PFSK-1 (cell line): Measurements from ENCODE around the gene COA8.

ENCODE experiments used
- FOXP2 ChIP-seq: optimal IDR thresholded peaks from 2 replicates; pipeline ENCODE3; 2011; ENCODE audit warnings: borderline replicate concordance, control low read depth, inconsistent platforms; ENCODE audit not compliant: insufficient read depth; ENCODE audit errors: extremely low read length, extremely low read depth
- POLR2AphosphoS5 ChIP-seq: IDR thresholded peaks from 2 replicates; pipeline ENCODE4 v1.6.1; 2012; ENCODE audit warnings: low read depth, mild to moderate bottlenecking, control low read depth, low read length, moderate library complexity
- REST ChIP-seq, 2 experiments: IDR thresholded peaks; 2 replicates each; pipeline versions ENCODE4 v1.6.1 to v1.8.0; 2011 to 2012; ENCODE audit warnings: low read depth in 2 of 2, low read length in 2 of 2, control low read depth in 1 of 2, inconsistent platforms in 1 of 2, mild to moderate bottlenecking in 1 of 2, moderate library complexity in 1 of 2; ENCODE audit not compliant: insufficient read depth in 1 of 2
- SIN3A ChIP-seq: IDR thresholded peaks from 2 replicates; pipeline ENCODE4 v1.6.1; 2012; ENCODE audit warnings: mild to moderate bottlenecking, low read length, moderate library complexity, borderline replicate concordance; ENCODE audit not compliant: insufficient read depth
- TAF1 ChIP-seq: IDR thresholded peaks from 2 replicates; pipeline ENCODE4 v1.6.1; 2012; ENCODE audit warnings: low read length, control low read depth, borderline replicate concordance; ENCODE audit not compliant: insufficient read depth

- no peak for TF ChIP-seq TAF1
- no peak for TF ChIP-seq FOXP2
- TF ChIP-seq REST (IDR thresholded peaks at IDR 0.05; ENCODE audit: insufficient read depth in 1 of 2, low read depth in 2 of 2, low read length in 2 of 2): no peak
- TF ChIP-seq POLR2AphosphoS5: no peak
- TF ChIP-seq SIN3A: no peak
Observed at GRCh38 chr14:103634156-103634555, 71.4 kb downstream of the COA8 start.
